IMR-90 (cell line): ENCODE data around the gene CLEC20A. TPM values are rescaled to one million over a fixed set of nuclear protein-coding genes. Genes with fewer than 3 reads are reported as not detected.

ENCODE experiments used
- ATAC-seq: fragments of 200-7000 bp; cut with Tn5 transposase; 2 replicates; pipeline ENCODE4 v1.9.1; 2020; ENCODE audit warnings: low read depth, mild to moderate bottlenecking, moderate library complexity
- BruUV-seq: library from RNA; stranded (reverse); fragments of 400-500 nt; replicated peaks from 2 replicates; lab custom pipeline; 2021; lab: Mats Ljungman, UMichigan
- CTCF ChIA-PET: fragments of 300-600 bp; formaldehyde crosslinking; extraction: SDS; loops from one replicate; lab custom pipeline; 2021; ENCODE audit warnings: antibody characterized with exemption; lab: Yijun Ruan, JAX
- POLR2A ChIA-PET: fragments of 300-600 bp; sonication (Branson Sonifier 250); formaldehyde crosslinking; loops from one replicate; lab custom pipeline; 2022; ENCODE audit warnings: antibody characterized with exemption; ENCODE audit not compliant: unreplicated experiment; lab: Charles Lee
- DNase-seq: peaks from one replicate; pipeline ENCODE4 v3.0.0; 2013
- H2AFZ ChIP-seq: replicated peaks from 2 replicates; pipeline ENCODE3; 2013; ENCODE audit warnings: low read length, mild to moderate bottlenecking; ENCODE audit not compliant: poor library complexity
- H2AK5ac ChIP-seq: 2 replicates; pipeline ENCODE4 v1.6.1; 2013; ENCODE audit warnings: low read depth, low read length, inconsistent platforms
- H2AK9ac ChIP-seq: replicated peaks from 2 replicates; pipeline ENCODE3; 2013; ENCODE audit warnings: mild to moderate bottlenecking, low read depth, low read length, moderate library complexity; ENCODE audit not compliant: poor library complexity
- H2BK120ac ChIP-seq: 2 replicates; pipeline ENCODE4 v1.6.1; 2013; ENCODE audit warnings: low read depth, low read length, inconsistent platforms
- H2BK15ac ChIP-seq: 3 replicates; pipeline ENCODE4 v1.6.1; 2013; ENCODE audit warnings: low read depth, low read length, inconsistent platforms
- H2BK20ac ChIP-seq: 2 replicates; pipeline ENCODE4 v1.6.1; 2013; ENCODE audit warnings: low read depth, mild to moderate bottlenecking, inconsistent platforms, low read length, moderate library complexity
- H2BK5ac ChIP-seq: 2 replicates; pipeline ENCODE4 v1.6.1; 2013; ENCODE audit warnings: mild to moderate bottlenecking, low read depth, low read length, inconsistent platforms; ENCODE audit not compliant: poor library complexity, severe bottlenecking
- H3K14ac ChIP-seq: replicated peaks from 2 replicates; pipeline ENCODE4 v1.6.1; 2013; ENCODE audit warnings: low read depth, low read length, inconsistent platforms
- H3K18ac ChIP-seq: 2 replicates; pipeline ENCODE4 v1.6.1; 2013; ENCODE audit warnings: low read depth, low read length, control low read depth
- H3K23ac ChIP-seq: 2 replicates; pipeline ENCODE4 v1.6.1; 2013; ENCODE audit warnings: low read depth, low read length, inconsistent platforms
- H3K27ac ChIP-seq: 2 replicates; pipeline ENCODE4 v1.5.1; 2013; ENCODE audit warnings: mild to moderate bottlenecking, control low read depth, low read length; ENCODE audit not compliant: insufficient read depth
- H3K27me3 ChIP-seq: 2 replicates; pipeline ENCODE4 v1.6.1; 2013; ENCODE audit warnings: low read length; ENCODE audit not compliant: control insufficient read depth, insufficient read depth
- H3K36me3 ChIP-seq: 2 replicates; pipeline ENCODE4 v1.6.1; 2013; ENCODE audit warnings: low read length, mixed read lengths; ENCODE audit not compliant: control insufficient read depth, insufficient read depth
- H3K4ac ChIP-seq: 2 replicates; pipeline ENCODE4 v1.6.1; 2013; ENCODE audit warnings: low read depth, low read length, inconsistent platforms
- H3K4me1 ChIP-seq: 2 replicates; pipeline ENCODE4 v1.6.1; 2013; ENCODE audit warnings: low read length, mixed read lengths; ENCODE audit not compliant: control insufficient read depth, insufficient read depth
- H3K4me2 ChIP-seq: 2 replicates; pipeline ENCODE4 v1.6.1; 2013; ENCODE audit warnings: low read depth, mild to moderate bottlenecking, control low read depth, low read length, moderate library complexity
- H3K4me3 ChIP-seq: 2 replicates; pipeline ENCODE4 v1.5.1; 2013; ENCODE audit warnings: low read depth, mild to moderate bottlenecking, control low read depth, low read length, moderate library complexity; ENCODE audit not compliant: insufficient read depth
- H3K56ac ChIP-seq: 2 replicates; pipeline ENCODE4 v1.6.1; 2013; ENCODE audit warnings: low read length, inconsistent platforms; ENCODE audit not compliant: insufficient read depth; ENCODE audit errors: extremely low read depth
- H3K79me1 ChIP-seq, 2 experiments: 2 replicates each; pipeline ENCODE4 v1.6.1; 2013; ENCODE audit warnings: low read length in 2 of 2, inconsistent platforms in 1 of 2, low read depth in 1 of 2
- H3K9ac ChIP-seq: 2 replicates; pipeline ENCODE4 v1.6.1; 2013; ENCODE audit warnings: low read depth, low read length, control low read depth
- H3K9me1 ChIP-seq: 2 replicates; pipeline ENCODE4 v1.6.1; 2013; ENCODE audit warnings: low read length, inconsistent platforms; ENCODE audit not compliant: insufficient read depth
- H3K9me3 ChIP-seq: 2 replicates; pipeline ENCODE4 v1.6.1; 2013; ENCODE audit warnings: low read length; ENCODE audit not compliant: control insufficient read depth, insufficient read depth
- H4K20me1 ChIP-seq: 2 replicates; pipeline ENCODE4 v1.6.1; 2013; ENCODE audit warnings: low read length, inconsistent platforms; ENCODE audit not compliant: insufficient read depth
- H4K5ac ChIP-seq: 2 replicates; pipeline ENCODE4 v1.6.1; 2013; ENCODE audit warnings: mild to moderate bottlenecking, low read depth, low read length, control low read depth
- H4K8ac ChIP-seq, 2 experiments: 2 replicates each; pipeline ENCODE4 v1.6.1; 2013; ENCODE audit warnings: low read depth in 2 of 2, low read length in 2 of 2, control low read depth in 1 of 2, inconsistent platforms in 1 of 2
- H4K91ac ChIP-seq: 2 replicates; pipeline ENCODE4 v1.6.1; 2013; ENCODE audit warnings: low read depth, low read length, inconsistent platforms; ENCODE audit not compliant: insufficient read depth
- BHLHE40 ChIP-seq: fragments of 150-350 bp; IDR thresholded peaks from 2 replicates; pipeline ENCODE4 v1.6.1; 2016; ENCODE audit warnings: mild to moderate bottlenecking, low read depth, low read length
- CEBPB ChIP-seq: IDR thresholded peaks from 2 replicates; pipeline ENCODE4 v1.6.1; 2012; ENCODE audit warnings: low read depth, low read length, improper control_type of control experiment
- CHD1 ChIP-seq: IDR thresholded peaks from 2 replicates; pipeline ENCODE4 v1.6.1; 2012; ENCODE audit warnings: low read depth, low read length, improper control_type of control experiment
- FOS ChIP-seq: fragments of 150-350 bp; IDR thresholded peaks from 2 replicates; pipeline ENCODE4 v1.6.1; 2016; ENCODE audit warnings: low read depth, low read length
- MAFK ChIP-seq: IDR thresholded peaks from 2 replicates; pipeline ENCODE4 v1.6.1; 2012; ENCODE audit warnings: low read depth, low read length, improper control_type of control experiment
- MAZ ChIP-seq: IDR thresholded peaks from 2 replicates; pipeline ENCODE4 v1.6.1; 2012; ENCODE audit warnings: low read depth, mild to moderate bottlenecking, low read length, improper control_type of control experiment, moderate library complexity, borderline replicate concordance
- NFE2L2 ChIP-seq: fragments of 150-350 bp; IDR thresholded peaks from 2 replicates; pipeline ENCODE4 v1.6.1; 2016; ENCODE audit warnings: low read depth, mild to moderate bottlenecking, low read length
- POLR2A ChIP-seq: IDR thresholded peaks from 2 replicates; pipeline ENCODE4 v1.6.1; 2012; ENCODE audit warnings: mild to moderate bottlenecking, low read depth, low read length
- RAD21 ChIP-seq: IDR thresholded peaks from 2 replicates; pipeline ENCODE4 v1.6.1; 2012; ENCODE audit warnings: low read length, improper control_type of control experiment
- RCOR1 ChIP-seq: IDR thresholded peaks from 2 replicates; pipeline ENCODE4 v1.6.1; 2012; ENCODE audit warnings: mild to moderate bottlenecking, low read length, improper control_type of control experiment; ENCODE audit not compliant: insufficient replicate concordance
- RFX5 ChIP-seq: IDR thresholded peaks from 2 replicates; pipeline ENCODE4 v1.8.0; 2012; ENCODE audit warnings: low read depth, mild to moderate bottlenecking, low read length, moderate library complexity
- SMC3 ChIP-seq: fragments of 150-350 bp; IDR thresholded peaks from 2 replicates; pipeline ENCODE4 v1.6.1; 2016; ENCODE audit warnings: low read depth, mild to moderate bottlenecking, antibody characterized with exemption, low read length, moderate library complexity
- WGBS, 2 experiments: methylation state at CpG; one replicate each; pipeline versions ENCODE4 v1.1.5 to v1.1.7; 2013; ENCODE audit warnings: missing lambda C conversion rate in 2 of 2; ENCODE audit not compliant: insufficient read length in 1 of 2; ENCODE audit errors: extremely low coverage in 2 of 2; 5-methylcytosine and 5-hydroxymethylcytosine counted together
- dilution Hi-C: fragments of 300-500 bp; cut with HindIII; formaldehyde crosslinking; loops from one replicate; pipeline ENCODE4 v1.14.3; 2018; ENCODE audit warnings: low sequenced_read_pairs; ENCODE audit not compliant: unreplicated experiment
- in situ Hi-C: fragments of 300-500 bp; cut with MboI; formaldehyde crosslinking; loops from 3 replicates; pipeline ENCODE4 v1.14.3; 2019; ENCODE audit warnings: low sequenced_read_pairs, inconsistent platforms, mixed read lengths
- intact Hi-C: fragments of 100-400 bp; cut with micrococcal nuclease; formaldehyde crosslinking; loops from 2 replicates; pipeline ENCODE4 v1.10.0; 2022
- polyA plus RNA-seq, 3 experiments: library from polyadenylated mRNA; depleted of rRNA; stranded (reverse); fragments of >200 nt; gene quantifications; 2 replicates each; pipeline ENCODE4 v1.2.3, GENCODE V29; 2012; ENCODE audit warnings: low replicate concordance in 1 of 3
- total RNA-seq: library from RNA; depleted of rRNA; stranded (reverse); fragments of >200 nt; gene quantifications from 2 replicates; pipeline ENCODE4 v1.2.3, GENCODE V29; 2012
- TF ChIP-seq, protein P1 (sequence below): conservative IDR thresholded peaks from 2 replicates; pipeline ENCODE4 v1.5.1; 2012; ENCODE audit warnings: mild to moderate bottlenecking, low read depth, low read length, improper control_type of control experiment
- TF ChIP-seq, protein P2 (sequence below): fragments of 150-350 bp; IDR thresholded peaks from 2 replicates; pipeline ENCODE4 v1.6.1; 2017; ENCODE audit warnings: mild to moderate bottlenecking, antibody characterized with exemption, low read length, low read depth
- TF ChIP-seq, protein P3 (sequence below): fragments of 150-350 bp; IDR thresholded peaks from 2 replicates; pipeline ENCODE4 v1.6.1; 2016; ENCODE audit warnings: low read depth, mild to moderate bottlenecking, low read length, moderate library complexity, borderline replicate concordance

Gene CLEC20A
- total and polyA plus RNA-seq, 2 of the 4 experiments (the other 2 are of a cell fraction) = not detected

DNA sequence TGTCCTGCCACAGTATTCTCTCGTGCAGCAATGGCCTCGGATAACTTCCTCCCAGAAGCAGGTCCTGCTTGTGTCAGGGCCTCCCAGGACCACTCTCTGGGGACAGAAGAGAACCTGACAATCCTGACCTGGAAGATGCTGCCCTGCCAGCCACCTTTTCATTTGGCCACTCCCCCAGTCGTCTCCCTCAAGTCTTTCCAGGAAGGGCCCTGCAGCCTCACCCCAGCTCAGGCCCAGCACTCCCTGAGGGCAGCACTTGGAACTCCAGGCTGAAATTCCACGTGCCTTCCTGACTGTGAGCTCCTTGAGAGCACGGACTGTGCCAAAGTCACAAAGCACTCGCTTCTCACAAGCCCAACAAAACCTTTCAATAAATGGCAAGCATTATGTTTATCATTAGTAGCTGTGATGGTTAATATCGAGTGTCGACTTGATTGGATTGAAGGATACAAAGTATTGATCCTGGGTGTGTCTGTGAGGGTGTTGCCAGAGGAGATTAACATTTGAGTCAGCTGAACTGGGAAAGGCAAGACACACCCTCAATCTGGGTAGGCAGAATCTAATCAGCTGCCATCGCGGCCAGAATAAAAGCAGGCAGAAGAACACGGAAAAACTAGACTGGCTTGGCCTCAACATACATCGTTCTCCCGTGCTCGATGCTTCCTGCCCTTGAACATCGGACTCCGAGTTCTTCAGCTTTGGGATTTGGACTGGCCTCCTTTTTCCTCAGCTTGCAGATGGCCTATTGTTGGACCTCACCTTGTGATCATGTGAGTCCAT, 2.3 kb upstream of the CLEC20A start:
- in situ Hi-C loops = no loop called here

More for the DNA sequence above, 2.3 kb upstream of the CLEC20A start:
- intact Hi-C loops (loop anchor here (10.0 kb wide), 1 partner anchor 544 kb away; no protein-coding TSS in a partner anchor), dilution Hi-C loops (no loop called here)
- H2AK5ac ChIP-seq = no peak overlapping the region
- H3K4me1 ChIP-seq = no peaks in the 10 kb centered on the region
- H4K20me1 ChIP-seq = no peaks in the 10 kb centered on the region
- H3K14ac ChIP-seq = no peak overlapping the region
- no peak overlapping the region for H4K91ac ChIP-seq
- H3K9me3 ChIP-seq = no peaks in the 10 kb centered on the region
- no peak overlapping the region for H2BK15ac ChIP-seq
- no peak overlapping the region for H3K4me3 ChIP-seq
- H3K23ac ChIP-seq = no peak overlapping the region
- no peak overlapping the region for H3K4ac ChIP-seq
- H4K8ac ChIP-seq = no peak overlapping the region
- no TSS peak for BruUV-seq
- POLR2A ChIA-PET = no interaction called here
- H2BK5ac ChIP-seq = no peak overlapping the region
- TF ChIP-seq MAZ (no peak), POLR2A (no peak), RCOR1 (no peak), BHLHE40 (no peak), SMC3 (no peak), CEBPB (no peak), NFE2L2 (no peak), RAD21 (no peak), RFX5 (no peak), MAFK (no peak), CHD1 (no peak), FOS (no peak)
- TF ChIP-seq, protein P1, sequence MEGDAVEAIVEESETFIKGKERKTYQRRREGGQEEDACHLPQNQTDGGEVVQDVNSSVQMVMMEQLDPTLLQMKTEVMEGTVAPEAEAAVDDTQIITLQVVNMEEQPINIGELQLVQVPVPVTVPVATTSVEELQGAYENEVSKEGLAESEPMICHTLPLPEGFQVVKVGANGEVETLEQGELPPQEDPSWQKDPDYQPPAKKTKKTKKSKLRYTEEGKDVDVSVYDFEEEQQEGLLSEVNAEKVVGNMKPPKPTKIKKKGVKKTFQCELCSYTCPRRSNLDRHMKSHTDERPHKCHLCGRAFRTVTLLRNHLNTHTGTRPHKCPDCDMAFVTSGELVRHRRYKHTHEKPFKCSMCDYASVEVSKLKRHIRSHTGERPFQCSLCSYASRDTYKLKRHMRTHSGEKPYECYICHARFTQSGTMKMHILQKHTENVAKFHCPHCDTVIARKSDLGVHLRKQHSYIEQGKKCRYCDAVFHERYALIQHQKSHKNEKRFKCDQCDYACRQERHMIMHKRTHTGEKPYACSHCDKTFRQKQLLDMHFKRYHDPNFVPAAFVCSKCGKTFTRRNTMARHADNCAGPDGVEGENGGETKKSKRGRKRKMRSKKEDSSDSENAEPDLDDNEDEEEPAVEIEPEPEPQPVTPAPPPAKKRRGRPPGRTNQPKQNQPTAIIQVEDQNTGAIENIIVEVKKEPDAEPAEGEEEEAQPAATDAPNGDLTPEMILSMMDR = no peak
- TF ChIP-seq, protein P2, sequence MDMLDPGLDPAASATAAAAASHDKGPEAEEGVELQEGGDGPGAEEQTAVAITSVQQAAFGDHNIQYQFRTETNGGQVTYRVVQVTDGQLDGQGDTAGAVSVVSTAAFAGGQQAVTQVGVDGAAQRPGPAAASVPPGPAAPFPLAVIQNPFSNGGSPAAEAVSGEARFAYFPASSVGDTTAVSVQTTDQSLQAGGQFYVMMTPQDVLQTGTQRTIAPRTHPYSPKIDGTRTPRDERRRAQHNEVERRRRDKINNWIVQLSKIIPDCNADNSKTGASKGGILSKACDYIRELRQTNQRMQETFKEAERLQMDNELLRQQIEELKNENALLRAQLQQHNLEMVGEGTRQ = no peak
- TF ChIP-seq, protein P3, sequence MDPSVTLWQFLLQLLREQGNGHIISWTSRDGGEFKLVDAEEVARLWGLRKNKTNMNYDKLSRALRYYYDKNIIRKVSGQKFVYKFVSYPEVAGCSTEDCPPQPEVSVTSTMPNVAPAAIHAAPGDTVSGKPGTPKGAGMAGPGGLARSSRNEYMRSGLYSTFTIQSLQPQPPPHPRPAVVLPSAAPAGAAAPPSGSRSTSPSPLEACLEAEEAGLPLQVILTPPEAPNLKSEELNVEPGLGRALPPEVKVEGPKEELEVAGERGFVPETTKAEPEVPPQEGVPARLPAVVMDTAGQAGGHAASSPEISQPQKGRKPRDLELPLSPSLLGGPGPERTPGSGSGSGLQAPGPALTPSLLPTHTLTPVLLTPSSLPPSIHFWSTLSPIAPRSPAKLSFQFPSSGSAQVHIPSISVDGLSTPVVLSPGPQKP = no peak
- H3K27ac ChIP-seq = no peak overlapping the region
- no peak overlapping the region for H2BK20ac ChIP-seq
- H4K5ac ChIP-seq = no peak overlapping the region
- DNase-seq (no peak), ATAC-seq (no peak)
- H3K9me1 ChIP-seq = peaks cover 4% of the 10 kb centered on the region; the same call in 1 of the 2 replicates
- peaks cover 3% of the 10 kb centered on the region; the same call in 1 of the 2 replicates for H3K27me3 ChIP-seq
- no peak overlapping the region for H3K9ac ChIP-seq
- H2BK120ac ChIP-seq = no peak overlapping the region
- H3K36me3 ChIP-seq = no peaks in the 10 kb centered on the region
- WGBS, 2 experiments = 98% methylated on average over 6 of the region's 16 CpGs; no CpG with 5 or more reads in 1 of the 2 experiments
- H3K18ac ChIP-seq = no peak overlapping the region
- H3K56ac ChIP-seq = no peak overlapping the region
- CTCF ChIA-PET = no interaction called here
- H3K4me2 ChIP-seq = no peak overlapping the region
- H2AK9ac ChIP-seq = no peak overlapping the region
- peak overlapping the region; percentile 59 for H2AFZ ChIP-seq
- no peaks in the 10 kb centered on the region for H3K79me1 ChIP-seq
